Measurements from ENCODE around the gene PTGIS. TPM values are rescaled to one million over a fixed set of nuclear protein-coding genes. Genes with fewer than 3 reads are reported as not detected.

PTGIS gene
- total and polyA plus RNA-seq, 2 of the 4 experiments (the other 2 are of a cell fraction) = 1.6 to 2.6 TPM

DNA sequence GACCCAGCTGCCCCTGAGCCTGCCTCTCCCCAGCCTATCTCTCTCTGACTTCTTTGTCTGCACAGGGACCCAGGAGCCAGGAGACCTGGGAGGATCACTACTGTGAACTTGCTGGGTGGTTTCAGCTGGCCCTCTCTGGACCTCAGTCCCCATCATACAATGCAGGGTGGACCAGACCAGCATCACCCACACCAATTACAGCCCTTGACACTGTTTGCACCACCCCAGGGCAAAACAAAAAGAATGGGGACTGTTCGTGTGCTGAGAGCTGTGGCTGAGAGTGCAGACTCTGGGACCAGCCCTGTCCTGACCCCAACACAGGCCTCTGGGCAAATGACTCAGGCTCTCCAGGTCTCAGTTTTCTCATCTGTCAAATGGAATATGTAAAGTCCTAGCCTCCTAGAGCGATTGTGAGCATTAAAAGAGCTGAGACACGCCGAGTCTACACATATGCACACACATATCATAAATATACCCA is 25.4 kb downstream of the PTGIS start:
- Histone ChIP-seq H3K9ac (ENCODE audit: low read depth, low read length) (no peak overlapping the region), H3K4me1 (ENCODE audit: control insufficient read depth, insufficient read depth, low read length) (no peaks in the 10 kb centered on the region), H4K5ac (ENCODE audit: low read depth, low read length) (no peak overlapping the region), H3K36me3 (ENCODE audit: control insufficient read depth, insufficient read depth, low read length) (peaks cover 10% of the 10 kb centered on the region; the same call in 1 of the 2 replicates), H2BK15ac (ENCODE audit: low read depth, low read length) (no peak overlapping the region), H3K9me1 (ENCODE audit: insufficient read depth, low read length) (no peaks in the 10 kb centered on the region), H3K14ac (replicated peaks; ENCODE audit: low read depth, low read length) (no peak overlapping the region), H3K27ac (ENCODE audit: insufficient read depth, low read length) (no peak overlapping the region), H3K18ac (ENCODE audit: low read depth, low read length) (no peak overlapping the region), H2BK120ac (ENCODE audit: low read depth, low read length) (no peak overlapping the region), H3K4me2 (ENCODE audit: low read depth, low read length) (no peak overlapping the region), H3K4ac (ENCODE audit: low read depth, low read length) (no peak overlapping the region), H2AFZ (replicated peaks; ENCODE audit: low read length, poor library complexity) (no peak overlapping the region), H3K27me3 (ENCODE audit: control insufficient read depth, insufficient read depth, low read length) (peaks cover 4% of the 10 kb centered on the region; the same call in 1 of the 2 replicates), H2AK9ac (replicated peaks; ENCODE audit: low read depth, low read length, poor library complexity) (peak overlapping the region; percentile 25), H3K56ac (ENCODE audit: extremely low read depth, insufficient read depth, low read length) (no peak overlapping the region), H2BK5ac (ENCODE audit: low read depth, low read length, poor library complexity, severe bottlenecking) (no peak overlapping the region), H3K4me3 (ENCODE audit: insufficient read depth, low read depth, low read length) (no peak overlapping the region), H3K79me1 (ENCODE audit: low read depth in 1 of 2, low read length in 2 of 2) (no peaks in the 10 kb centered on the region), H2BK20ac (ENCODE audit: low read depth, low read length) (no peak overlapping the region), H4K8ac (ENCODE audit: low read depth in 2 of 2, low read length in 2 of 2) (peak overlapping the region in 1 of 2 experiments; percentile 56; a peak in 1 of 4 replicates), H3K9me3 (ENCODE audit: control insufficient read depth, insufficient read depth, low read length) (peaks cover 8% of the 10 kb centered on the region), H4K20me1 (ENCODE audit: insufficient read depth, low read length) (no peaks in the 10 kb centered on the region), H2AK5ac (ENCODE audit: low read depth, low read length) (no peak overlapping the region), H3K23ac (ENCODE audit: low read depth, low read length) (no peak overlapping the region), H4K91ac (ENCODE audit: insufficient read depth, low read depth, low read length) (peak overlapping the region; percentile 22; the same call in 1 of the 2 replicates)
- CTCF ChIA-PET = interaction anchor here (1.6 to 2.6 kb wide), 4 partner anchors 11 to 66 kb away, joined by 4 to 24 read pairs (median 10); no protein-coding TSS in a partner anchor
- WGBS, 2 experiments (ENCODE audit: extremely low coverage in 2 of 2, insufficient read length in 1 of 2) = no CpG with 5 or more reads among the region's 4 CpGs
- POLR2A ChIA-PET (ENCODE audit: unreplicated experiment) = no interaction called here
- in situ Hi-C loops (cut with MboI; ENCODE audit: low sequenced_read_pairs) (loop anchor here (5.0 kb wide), 1 partner anchor 65 kb away; no protein-coding TSS in a partner anchor), intact Hi-C loops (cut with micrococcal nuclease) (loop anchor here (5.0 kb wide), 1 partner anchor 305 kb away; no protein-coding TSS in a partner anchor), dilution Hi-C loops (cut with HindIII; ENCODE audit: low sequenced_read_pairs, unreplicated experiment) (no loop called here)
- TF ChIP-seq RAD21 (IDR thresholded peaks at IDR 0.05; ENCODE audit: low read length) (no peak), MAZ (IDR thresholded peaks at IDR 0.05; ENCODE audit: borderline replicate concordance, low read depth, low read length) (no peak), MAFK (IDR thresholded peaks at IDR 0.05; ENCODE audit: low read depth, low read length) (no peak), NFE2L2 (IDR thresholded peaks at IDR 0.05; ENCODE audit: low read depth, low read length) (no peak), BHLHE40 (IDR thresholded peaks at IDR 0.05; ENCODE audit: low read depth, low read length) (no peak)
- ATAC-seq (ENCODE audit: low read depth) (no peak), DNase-seq (no peak)
- BruUV-seq (replicated peaks) = no TSS peak
